ENCODE data around the gene B4GALT3. TPM values are rescaled to one million over a fixed set of nuclear protein-coding genes. Genes with fewer than 3 reads are reported as not detected.

Gene B4GALT3
- total RNA-seq, 1 donor from 2014 or later, result 24.3 TPM

DNA sequence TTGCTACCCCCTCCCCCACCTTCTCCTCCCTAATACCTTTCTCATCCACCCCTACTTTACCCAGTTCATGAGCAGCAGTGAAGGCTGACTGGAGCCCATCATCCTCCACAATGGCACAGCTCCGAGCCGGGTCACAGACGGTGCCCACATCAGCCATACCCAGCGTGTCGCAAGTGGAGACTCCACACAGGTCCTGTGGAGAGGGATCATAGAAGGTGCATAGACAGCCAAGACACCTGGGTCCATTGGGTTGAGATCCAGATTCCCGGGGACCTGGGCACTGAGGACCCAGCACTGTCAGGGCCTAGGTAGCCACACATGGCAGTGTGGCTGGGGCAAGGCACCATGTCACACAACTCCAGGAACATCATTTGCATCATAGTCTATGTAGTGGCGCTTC, 18.8 kb upstream of the B4GALT3 start:
- Mint-ChIP-seq H3K4me3 (ENCODE audit: unreplicated experiment) (no peak overlapping the region), H3K27me3 (ENCODE audit: unreplicated experiment) (no peaks in the 10 kb centered on the region), H3K36me3 (ENCODE audit: unreplicated experiment) (peaks cover 2% of the 10 kb centered on the region), H3K27ac (ENCODE audit: unreplicated experiment) (peak overlapping the region; percentile 7), H3K9me3 (ENCODE audit: unreplicated experiment) (no peaks in the 10 kb centered on the region), H3K4me1 (ENCODE audit: unreplicated experiment) (peaks cover 47% of the 10 kb centered on the region)
- DNase-seq (ENCODE audit: extremely low spot score, unreplicated experiment), result no peak
- TF ChIP-seq, protein P1, sequence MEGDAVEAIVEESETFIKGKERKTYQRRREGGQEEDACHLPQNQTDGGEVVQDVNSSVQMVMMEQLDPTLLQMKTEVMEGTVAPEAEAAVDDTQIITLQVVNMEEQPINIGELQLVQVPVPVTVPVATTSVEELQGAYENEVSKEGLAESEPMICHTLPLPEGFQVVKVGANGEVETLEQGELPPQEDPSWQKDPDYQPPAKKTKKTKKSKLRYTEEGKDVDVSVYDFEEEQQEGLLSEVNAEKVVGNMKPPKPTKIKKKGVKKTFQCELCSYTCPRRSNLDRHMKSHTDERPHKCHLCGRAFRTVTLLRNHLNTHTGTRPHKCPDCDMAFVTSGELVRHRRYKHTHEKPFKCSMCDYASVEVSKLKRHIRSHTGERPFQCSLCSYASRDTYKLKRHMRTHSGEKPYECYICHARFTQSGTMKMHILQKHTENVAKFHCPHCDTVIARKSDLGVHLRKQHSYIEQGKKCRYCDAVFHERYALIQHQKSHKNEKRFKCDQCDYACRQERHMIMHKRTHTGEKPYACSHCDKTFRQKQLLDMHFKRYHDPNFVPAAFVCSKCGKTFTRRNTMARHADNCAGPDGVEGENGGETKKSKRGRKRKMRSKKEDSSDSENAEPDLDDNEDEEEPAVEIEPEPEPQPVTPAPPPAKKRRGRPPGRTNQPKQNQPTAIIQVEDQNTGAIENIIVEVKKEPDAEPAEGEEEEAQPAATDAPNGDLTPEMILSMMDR (IDR thresholded peaks at IDR 0.05), result no peak

DNA sequence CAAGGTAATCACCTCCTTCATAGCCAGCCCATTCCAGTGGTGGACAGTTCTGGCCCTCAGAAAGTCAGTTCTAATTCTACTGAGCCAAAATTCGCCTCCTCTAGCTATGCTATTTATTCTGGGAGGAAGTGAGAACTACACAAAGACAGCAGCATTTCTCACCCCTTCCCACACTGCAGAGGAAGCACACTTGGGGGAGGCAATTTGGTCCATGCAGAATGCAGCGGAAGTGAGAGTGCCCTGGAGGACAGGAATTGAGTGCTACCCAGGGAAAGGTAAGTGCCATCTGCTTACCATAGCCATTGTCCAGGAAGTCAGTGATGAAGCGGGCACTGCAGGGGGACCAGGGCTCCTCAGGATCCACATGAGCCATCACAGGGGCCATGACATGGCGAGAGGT, 17.9 kb upstream of the B4GALT3 start:
- peaks cover 2% of the 10 kb centered on the region for H3K36me3 Mint-ChIP-seq (ENCODE audit: unreplicated experiment)
- no peak overlapping the region for H3K27ac Mint-ChIP-seq (ENCODE audit: unreplicated experiment)
- H3K4me3 Mint-ChIP-seq (ENCODE audit: unreplicated experiment), result no peak overlapping the region
- no peaks in the 10 kb centered on the region for H3K9me3 Mint-ChIP-seq (ENCODE audit: unreplicated experiment)
- peaks cover 44% of the 10 kb centered on the region for H3K4me1 Mint-ChIP-seq (ENCODE audit: unreplicated experiment)
- DNase-seq (ENCODE audit: extremely low spot score, unreplicated experiment), result no peak
- H3K27me3 Mint-ChIP-seq (ENCODE audit: unreplicated experiment), result no peaks in the 10 kb centered on the region
- TF ChIP-seq, protein P1 (IDR thresholded peaks at IDR 0.05), result no peak

DNA sequence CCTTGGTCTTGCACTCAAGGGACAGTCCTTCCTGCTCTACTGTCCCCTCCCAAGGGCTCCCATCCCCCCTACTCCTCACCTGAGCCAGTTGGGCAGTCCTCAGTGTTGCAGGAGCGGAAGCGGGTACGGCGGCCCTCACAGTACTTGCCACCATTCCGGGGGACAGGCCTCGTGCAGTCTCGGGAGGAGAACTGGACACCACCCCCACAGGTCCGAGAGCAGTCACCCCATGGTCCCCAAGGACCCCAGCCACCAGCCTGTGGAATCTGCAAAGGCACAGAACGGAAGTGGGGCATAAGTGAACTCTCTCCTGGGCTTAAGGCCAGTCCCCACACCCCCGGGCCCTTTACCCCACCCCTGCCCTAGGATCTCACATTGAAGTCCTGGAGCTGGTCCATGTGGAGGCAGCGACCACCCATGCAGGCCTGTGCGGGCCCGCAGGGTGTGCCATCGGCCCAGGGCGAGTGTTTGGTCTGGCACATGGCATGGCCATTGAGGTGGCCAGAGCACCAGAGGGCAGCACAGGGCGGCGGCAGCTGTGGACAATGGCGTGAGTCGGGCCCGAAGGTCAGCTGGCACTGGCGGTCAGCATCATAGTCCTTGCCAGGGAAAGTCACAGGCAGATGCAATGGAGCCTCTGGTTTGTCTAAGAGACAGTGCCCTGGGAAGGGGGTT, 16.4 kb upstream of the B4GALT3 start:
- H3K4me3 Mint-ChIP-seq (ENCODE audit: unreplicated experiment), result no peak overlapping the region
- peaks cover 30% of the 10 kb centered on the region for H3K4me1 Mint-ChIP-seq (ENCODE audit: unreplicated experiment)
- H3K27me3 Mint-ChIP-seq (ENCODE audit: unreplicated experiment), result no peaks in the 10 kb centered on the region
- no peak for DNase-seq (ENCODE audit: extremely low spot score, unreplicated experiment)
- TF ChIP-seq, protein P1 (IDR thresholded peaks at IDR 0.05), result no peak
- H3K36me3 Mint-ChIP-seq (ENCODE audit: unreplicated experiment), result peaks cover 2% of the 10 kb centered on the region
- no peak overlapping the region for H3K27ac Mint-ChIP-seq (ENCODE audit: unreplicated experiment)
- no peaks in the 10 kb centered on the region for H3K9me3 Mint-ChIP-seq (ENCODE audit: unreplicated experiment)

DNA sequence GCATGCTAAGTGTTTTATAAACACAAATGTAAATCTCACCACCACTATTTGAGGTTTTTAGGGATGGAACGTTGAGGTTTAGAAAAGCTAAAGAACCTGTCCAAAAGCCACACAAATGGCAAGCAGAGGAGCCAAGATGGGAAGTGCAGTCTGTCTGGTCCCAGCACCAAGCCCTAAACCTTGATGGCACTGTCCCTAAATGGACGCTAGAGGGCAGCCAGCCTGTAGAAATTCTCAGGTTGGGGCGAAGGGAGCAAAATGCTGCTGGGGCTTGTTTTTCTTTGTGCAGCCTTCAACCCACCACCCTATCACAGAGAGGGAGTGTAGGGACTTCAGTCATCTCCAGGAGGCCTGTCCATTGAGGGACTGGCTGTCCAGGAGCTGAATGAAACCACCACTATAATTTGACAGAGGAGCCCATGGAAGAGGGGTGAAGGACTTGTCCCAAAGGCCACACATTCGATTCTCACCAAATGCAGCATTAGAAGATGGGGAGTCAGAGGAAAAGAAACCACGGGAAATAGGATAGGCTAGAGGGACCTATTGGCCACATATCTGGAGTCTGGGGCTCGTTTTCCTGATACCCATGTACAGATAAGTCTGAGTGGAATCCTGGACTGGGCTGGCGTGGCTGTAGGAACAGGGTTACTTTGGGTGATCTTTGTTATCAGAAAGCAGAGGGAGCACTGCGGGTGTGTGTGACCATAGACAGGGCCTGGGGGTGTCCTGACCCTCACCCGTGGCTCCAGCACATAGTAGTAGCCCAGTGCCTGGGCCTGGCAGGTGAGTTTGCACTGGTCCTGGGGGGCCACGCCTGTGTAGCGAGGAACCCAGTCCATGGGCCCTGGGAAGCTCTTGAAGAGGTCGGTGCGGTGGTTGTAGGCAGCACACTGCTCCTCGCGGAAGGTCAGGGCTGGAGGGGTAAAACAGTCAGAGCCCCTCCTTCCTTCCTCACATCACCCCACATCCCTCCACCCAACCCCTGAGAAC, 15.5 kb upstream of the B4GALT3 start:
- Mint-ChIP-seq H3K36me3 (ENCODE audit: unreplicated experiment) (peaks cover 2% of the 10 kb centered on the region), H3K27ac (ENCODE audit: unreplicated experiment) (no peak overlapping the region)

More for the DNA sequence above, 15.5 kb upstream of the B4GALT3 start:
- Mint-ChIP-seq H3K27me3 (ENCODE audit: unreplicated experiment) (no peaks in the 10 kb centered on the region), H3K9me3 (ENCODE audit: unreplicated experiment) (no peaks in the 10 kb centered on the region), H3K4me3 (ENCODE audit: unreplicated experiment) (no peak overlapping the region), H3K4me1 (ENCODE audit: unreplicated experiment) (peaks cover 21% of the 10 kb centered on the region)
- DNase-seq (ENCODE audit: extremely low spot score, unreplicated experiment), result no peak
- TF ChIP-seq, protein P1 (IDR thresholded peaks at IDR 0.05), result peak; percentile 88

Measured in osteocyte (in vitro differentiated cells).